Mammary epithelial cell (primary cell): Measurements from ENCODE around the gene MICAL1.

Experiments used
- CTCF ChIP-seq, 2 donors: IDR thresholded peaks in 1 of 2; conservative IDR thresholded peaks in 1 of 2; 2 replicates each; pipeline ENCODE4 v1.5.1; 2011 to 2012; ENCODE audit warnings: inconsistent platforms in 2 of 2, low read length in 2 of 2, mild to moderate bottlenecking in 2 of 2, control low read depth in 1 of 2, low read depth in 1 of 2; ENCODE audit not compliant: insufficient read depth in 1 of 2; ENCODE audit errors: extremely low read depth in 1 of 2
- EZH2 ChIP-seq: IDR thresholded peaks from 2 replicates; pipeline ENCODE4 v1.6.1; 2012; ENCODE audit warnings: low read length, inconsistent platforms, borderline replicate concordance

- no peak for TF ChIP-seq EZH2
- TF ChIP-seq CTCF (conservative IDR thresholded peaks at IDR 0.05 in 1 of 2, IDR thresholded peaks at IDR 0.05 in 1 of 2; ENCODE audit: extremely low read depth in 1 of 2, insufficient read depth in 1 of 2, low read depth in 1 of 2, low read length in 2 of 2), result no peak
Observed at GRCh38 chr6:109478222-109478805, 22.7 kb upstream of the MICAL1 start.
